GM15510 (cell line): ENCODE data around the gene FHOD3.

ENCODE experiments used
- POLR2A ChIP-seq: IDR thresholded peaks from 3 replicates; pipeline ENCODE4 v1.6.1; 2011; ENCODE audit warnings: borderline replicate concordance; ENCODE audit not compliant: insufficient read length; ENCODE audit errors: extremely low read depth

Gene FHOD3

DNA sequence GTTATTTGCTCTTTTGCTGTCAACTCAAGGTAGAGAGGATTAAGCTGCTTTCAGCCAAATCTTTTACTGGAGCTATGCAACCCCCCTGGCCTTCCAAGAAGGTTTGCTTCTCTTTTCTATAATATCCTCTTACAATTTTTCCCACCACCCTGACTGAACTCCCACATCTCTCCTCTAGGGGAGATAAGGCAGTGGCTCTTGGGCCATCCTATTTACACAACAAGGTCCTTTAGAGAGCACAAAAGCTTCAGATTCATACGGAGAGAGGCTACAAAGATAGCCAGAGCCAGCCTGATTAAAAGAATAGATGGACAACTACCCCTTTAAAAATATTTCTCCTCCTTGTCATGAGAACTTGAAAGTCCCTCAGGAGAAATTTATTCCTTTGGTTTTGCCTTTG lies 435.6 kb downstream of the FHOD3 start:
- TF ChIP-seq POLR2A: no peak

DNA sequence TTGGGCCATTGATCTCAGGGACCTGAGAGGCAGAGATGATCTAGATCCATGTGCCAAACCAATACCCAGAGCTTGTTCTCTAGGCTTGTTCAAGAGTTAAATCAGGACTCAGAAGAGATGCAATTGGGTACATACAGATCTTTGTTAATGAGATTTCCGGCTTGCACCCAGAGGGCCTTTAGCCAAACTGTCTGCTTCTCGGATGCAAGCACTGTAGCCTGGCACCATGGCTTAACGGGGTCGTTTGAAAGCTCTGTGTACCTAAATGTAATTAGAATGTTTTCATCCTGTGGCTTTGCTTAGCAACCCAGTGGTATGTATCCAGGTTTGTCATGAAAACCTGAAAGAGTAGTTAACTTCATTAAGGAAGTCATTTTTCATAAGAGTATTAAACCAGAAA lies 437.1 kb downstream of the FHOD3 start:
- no peak for TF ChIP-seq POLR2A

DNA sequence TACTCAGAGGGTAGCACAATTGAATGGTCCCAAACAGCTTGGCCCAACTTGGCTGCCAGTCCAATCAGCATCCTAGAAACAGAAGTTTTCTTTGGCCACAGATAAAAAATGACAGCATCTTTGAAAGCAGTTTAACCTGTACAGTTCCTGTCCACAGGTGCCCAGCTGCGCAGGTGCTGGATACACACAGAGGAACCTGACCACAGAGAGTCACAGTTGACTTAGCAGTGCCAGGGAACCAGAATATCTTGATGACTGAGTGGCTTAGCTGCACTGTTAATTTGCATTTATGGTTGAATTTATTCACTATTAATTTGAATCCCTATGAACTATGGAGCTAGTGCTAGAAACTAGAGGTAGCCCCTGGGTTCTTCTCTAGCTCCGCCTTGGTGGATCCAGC lies 437.6 kb downstream of the FHOD3 start:
- TF ChIP-seq POLR2A: no peak

DNA sequence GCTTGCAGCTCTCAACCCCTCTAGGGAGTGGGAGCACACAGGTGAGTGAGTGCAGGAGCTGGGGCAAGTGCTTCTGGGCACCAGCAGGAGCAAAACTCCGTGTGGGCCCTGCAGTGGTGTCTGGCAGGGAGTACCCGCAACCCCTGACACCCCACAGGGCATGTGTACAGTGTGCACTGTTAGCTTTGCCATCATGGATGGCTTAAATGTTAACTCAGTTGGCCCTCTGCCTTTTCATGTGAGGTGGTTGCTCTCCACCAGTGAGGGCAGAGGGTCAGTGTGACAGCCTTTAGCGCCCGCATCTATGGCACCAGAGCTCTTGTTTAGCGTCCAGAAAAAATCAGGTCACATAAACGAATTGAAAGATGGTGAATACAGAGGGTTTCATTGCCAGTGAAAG lies 438.6 kb downstream of the FHOD3 start:
- TF ChIP-seq POLR2A: no peak

DNA sequence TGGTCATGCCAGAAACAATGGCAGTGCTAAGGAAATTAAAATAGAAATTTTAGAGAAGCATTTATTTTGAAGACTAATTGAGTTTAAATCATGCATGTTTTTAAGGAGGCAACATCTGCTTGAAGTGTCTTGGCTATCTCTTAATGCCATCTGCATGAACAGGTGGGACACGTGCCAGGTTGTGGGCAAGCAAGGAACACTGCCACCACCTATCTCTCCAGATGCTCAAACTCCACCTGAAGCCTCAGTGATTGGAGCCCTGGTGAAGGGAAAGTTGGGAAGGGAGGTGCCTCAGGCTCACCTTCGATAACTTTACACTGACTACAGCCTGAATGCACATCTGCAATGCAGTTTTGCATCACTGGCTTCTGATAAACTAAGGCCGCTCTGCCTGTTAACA lies 439.8 kb downstream of the FHOD3 start:
- TF ChIP-seq POLR2A: no peak

DNA sequence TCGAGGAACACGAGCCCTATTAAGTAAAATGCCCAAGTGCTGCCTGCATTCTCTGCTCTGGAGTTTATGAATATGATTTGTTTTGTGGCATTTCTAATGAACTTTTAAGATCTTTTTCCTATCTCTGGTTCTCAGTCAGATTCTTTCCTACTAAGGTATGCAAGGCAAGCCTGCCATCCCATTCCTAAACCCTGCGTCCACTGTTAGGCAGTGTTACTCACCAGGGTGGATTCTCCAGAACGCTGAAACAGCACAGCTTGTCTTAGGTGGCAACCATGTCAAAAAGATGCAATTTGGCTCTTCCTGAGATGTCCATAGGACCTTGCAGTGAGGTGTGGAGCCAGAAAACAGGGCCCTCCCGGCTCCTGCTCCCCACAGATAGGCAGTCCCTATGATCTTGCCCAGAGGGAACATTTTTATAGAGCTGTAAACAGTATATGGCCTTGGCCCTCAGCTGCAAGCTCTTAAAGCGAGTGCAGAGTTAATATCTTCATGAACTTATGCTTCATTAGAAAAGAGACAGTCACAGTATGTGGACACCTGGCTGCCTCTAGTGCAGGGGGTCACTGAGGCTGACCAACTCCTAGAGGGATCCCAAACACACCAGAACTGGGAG lies 446.9 kb downstream of the FHOD3 start:
- TF ChIP-seq POLR2A: no peak

DNA sequence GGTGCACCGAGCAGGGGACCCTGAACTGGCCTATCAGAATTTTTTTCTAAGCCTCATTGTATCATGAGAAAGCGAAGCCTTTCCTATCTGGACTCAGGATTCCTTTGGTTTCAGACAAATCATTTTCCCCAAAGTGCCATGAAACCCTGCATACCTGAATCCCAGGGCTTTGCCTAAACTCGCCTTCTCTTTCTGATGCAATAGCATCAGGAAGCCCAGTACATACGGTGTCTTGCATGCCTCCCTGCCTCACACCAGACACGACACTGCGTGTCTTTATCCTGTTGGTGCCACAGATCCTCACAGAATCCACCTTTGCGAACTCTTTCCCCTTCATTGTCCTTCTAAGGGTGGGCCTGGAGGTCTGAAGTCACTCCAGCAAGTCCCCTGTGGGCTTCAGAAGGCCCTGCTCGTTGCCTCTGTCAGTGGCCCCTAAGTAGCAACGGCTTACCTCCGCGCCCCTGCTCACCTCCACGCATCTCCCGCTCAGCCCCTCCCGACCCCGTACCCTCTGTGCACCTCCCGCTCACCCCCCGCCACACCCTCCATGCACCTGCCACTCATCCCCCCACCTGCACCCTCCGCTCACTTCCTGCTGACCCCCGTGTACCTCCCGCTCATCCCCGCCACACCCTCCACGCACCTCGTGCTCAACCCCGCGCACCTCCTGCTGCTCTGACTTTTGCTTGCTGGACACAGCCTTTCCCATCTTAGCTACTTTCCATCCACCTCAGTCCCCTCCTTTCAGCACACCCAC lies 447.9 kb downstream of the FHOD3 start:
- no peak for TF ChIP-seq POLR2A

DNA sequence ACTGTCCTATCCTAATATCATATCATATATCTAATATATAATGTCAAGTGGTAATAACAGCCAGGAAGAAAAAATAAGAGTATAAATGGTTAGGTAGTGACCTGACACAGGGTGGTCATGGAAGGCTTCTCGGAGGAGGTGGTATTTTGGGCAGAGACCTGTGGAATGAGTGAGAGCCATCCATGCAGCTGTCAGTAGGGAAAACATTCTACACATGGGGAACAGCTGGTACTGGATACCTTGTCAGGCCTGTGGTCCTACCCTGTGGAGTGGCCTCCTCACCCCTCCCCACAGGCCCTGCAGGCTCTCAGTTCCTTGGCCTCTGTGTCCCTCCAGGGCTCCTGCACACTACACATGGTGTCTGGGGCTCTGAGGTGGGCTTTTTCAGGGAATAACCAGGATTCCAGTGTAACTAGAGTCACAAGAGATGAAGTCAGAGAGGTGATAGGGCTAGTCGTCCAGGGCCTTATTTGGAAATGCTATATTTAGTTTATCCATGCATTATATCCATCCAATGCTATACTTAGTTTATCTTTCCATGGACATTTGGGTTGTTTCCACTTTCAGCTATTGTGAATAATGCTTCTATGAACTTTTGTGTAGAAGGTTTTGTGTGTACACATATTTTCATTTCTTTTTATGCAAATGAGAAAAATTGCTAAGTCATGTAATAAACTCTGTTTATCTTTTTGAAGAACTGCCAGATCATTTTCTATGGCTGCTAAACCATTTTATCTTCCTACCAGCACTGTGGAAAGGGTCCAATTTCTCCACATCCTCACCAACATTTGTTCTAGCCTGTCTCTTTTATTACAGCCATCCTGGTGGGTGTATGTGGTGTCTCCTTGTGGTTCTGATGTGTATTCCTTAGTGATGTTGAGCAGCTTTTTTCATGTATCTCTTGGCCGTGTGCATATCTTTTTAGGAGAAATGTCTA lies 455.7 kb downstream of the FHOD3 start:
- no peak for TF ChIP-seq POLR2A

DNA sequence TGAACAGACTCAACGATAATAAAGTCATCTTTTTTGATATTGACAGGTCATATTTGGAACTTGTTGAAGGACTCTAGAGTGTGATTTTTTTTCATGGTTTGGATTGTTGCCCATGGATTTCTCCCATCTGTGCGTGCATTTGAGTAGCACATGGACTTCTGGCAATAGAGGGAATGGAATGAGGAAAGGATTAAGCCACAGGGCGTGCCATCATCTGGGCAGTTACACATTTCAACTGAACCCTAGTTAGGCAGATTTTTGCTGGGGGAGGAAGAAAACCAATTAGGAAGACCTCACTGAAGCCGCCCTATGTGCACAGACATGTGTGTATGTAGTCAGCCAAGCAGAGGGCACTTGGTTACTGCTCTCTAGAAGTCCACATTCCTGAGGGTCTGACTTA lies 458.7 kb downstream of the FHOD3 start:
- TF ChIP-seq POLR2A: no peak

DNA sequence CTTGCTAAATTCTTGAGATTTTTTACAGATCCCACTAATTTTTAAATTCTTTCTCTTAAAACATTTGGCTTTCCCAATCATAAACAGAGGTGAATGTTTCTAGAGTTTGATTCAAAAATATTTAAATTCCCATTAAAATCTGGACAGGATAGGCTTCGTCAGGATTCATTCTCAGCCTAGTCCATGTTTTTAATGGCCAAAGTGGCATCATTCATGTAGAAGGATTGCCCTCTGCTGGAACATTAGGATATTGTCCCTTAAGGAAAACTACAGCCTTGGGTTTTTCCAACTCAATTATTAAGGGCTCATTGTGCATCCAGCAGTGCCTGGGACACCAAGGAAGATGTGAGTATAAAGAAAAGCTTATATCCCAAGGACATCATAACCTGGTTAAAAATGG lies 459.6 kb downstream of the FHOD3 start:
- TF ChIP-seq POLR2A: no peak

DNA sequence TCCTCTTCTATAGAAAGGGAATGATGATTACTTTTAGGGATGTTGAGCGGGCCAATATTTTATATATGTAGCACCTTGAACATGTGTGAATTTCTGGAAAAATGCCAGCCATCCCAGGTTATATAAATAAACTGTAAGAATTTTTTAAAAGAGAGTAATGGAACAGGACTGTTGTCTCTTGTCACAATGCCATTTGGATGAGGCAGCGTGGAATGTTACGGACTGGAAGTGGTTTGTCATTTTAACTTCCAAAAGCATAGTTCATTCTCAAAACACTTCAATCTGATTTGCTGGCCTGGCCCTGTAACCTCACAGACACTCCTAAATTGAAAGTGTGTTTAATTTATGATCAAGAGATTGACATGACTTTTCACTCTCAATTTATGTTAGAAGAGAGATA lies 460.5 kb downstream of the FHOD3 start:
- TF ChIP-seq POLR2A: no peak

DNA sequence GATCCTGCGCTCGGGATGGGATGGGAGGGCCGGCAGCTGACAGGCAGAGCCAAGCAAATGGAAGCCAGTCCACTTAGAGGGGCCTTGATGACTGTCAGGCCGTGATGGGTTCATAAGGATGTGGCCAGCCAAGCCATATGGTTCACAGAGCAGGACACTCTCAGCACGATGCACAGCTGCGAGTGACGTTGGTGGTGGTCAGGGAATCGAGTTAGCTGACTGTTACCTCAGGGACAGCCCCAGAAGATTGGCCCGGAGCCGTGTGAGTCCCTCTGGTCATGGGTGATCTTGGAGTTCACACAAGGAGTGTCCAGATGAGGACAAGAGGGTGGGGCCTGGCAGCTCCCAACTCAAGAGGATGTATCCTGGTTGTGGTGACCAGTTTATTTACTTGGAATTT lies 461.1 kb downstream of the FHOD3 start:
- no peak for TF ChIP-seq POLR2A

DNA sequence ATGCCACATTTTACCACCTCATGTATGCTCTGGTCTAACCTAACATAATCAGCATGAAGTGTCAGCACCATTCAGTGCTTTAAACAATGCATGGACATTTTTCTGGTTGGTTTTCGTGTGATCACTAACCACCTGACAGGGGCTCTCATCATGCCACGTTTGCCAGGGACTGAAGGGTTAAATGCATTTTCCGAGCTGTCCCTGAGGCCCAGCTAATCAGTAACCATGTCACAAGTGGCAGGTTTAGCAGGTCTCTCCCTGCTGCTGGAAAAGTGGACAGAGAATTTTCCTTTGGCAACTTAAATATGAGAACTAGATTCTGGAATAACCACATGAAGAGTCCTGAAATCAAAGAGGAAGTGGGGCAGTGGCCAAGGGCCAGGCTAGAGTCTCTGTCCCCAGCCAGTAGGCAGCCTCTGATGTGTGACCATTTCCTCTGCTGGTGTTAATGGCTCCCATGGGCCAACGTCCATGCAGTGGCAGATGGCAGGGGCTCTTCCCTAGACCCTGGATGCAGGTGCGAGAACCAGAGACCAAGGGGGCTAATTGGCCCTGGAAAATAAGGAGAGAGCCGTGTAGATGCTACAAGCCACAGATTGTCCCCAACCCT lies 461.8 kb downstream of the FHOD3 start:
- TF ChIP-seq POLR2A: no peak

DNA sequence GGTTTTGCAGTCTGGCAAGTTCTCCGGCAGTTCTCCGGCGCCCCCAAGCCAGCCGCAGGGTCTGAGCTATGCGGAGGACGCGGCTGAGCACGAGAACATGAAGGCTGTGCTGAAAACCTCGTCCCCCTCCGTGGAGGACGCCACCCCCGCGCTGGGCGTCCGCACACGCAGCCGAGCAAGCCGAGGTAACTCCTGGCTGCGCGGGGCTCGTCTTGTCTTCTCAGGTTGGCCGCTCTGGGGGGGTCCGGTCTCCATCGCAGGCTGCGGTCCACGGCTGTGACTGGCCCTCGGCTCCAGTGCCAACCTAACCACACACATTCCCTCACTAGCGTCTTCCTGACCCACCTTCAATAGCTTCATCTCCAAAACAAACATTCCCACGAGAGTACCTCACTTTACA lies 463.1 kb downstream of the FHOD3 start:
- TF ChIP-seq POLR2A: no peak

DNA sequence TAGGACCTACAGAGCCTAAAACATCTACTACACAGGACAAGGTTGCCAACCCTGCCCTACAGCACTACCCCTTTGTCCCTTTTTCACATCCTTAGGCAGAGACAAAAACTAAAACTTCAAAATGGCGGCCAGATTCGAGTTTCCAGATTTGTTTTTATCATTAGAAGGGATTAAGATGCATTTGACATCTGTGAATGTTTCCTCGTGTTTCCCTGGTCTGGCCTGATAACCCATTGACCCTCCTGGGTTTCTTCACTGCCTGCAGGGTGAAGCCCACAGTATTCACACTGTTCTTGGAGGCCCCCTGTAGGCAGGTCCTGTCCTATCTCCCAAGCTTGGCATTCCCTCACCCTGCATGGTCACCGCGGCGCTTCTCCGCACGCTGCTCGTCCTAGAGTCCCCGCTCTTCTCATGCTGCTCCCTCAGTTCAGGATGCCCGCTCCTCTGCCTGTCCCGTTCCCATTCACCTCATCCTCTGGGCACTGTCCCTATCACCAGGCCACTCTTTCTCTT lies 463.7 kb downstream of the FHOD3 start:
- TF ChIP-seq POLR2A: no peak
